ENCODE measurements around the gene FLVCR1. TPM values are rescaled to one million over a fixed set of nuclear protein-coding genes. Genes with fewer than 3 reads are reported as not detected.
"Not testable (repeated sequence)": the region's sequence is repeated elsewhere in the genome, so short reads cannot be mapped to it uniquely, and the experiment has no call there.

FLVCR1 gene
- total and polyA plus RNA-seq, 9 donors: 1.9 to 11.4 (median 6.6) TPM

DNA sequence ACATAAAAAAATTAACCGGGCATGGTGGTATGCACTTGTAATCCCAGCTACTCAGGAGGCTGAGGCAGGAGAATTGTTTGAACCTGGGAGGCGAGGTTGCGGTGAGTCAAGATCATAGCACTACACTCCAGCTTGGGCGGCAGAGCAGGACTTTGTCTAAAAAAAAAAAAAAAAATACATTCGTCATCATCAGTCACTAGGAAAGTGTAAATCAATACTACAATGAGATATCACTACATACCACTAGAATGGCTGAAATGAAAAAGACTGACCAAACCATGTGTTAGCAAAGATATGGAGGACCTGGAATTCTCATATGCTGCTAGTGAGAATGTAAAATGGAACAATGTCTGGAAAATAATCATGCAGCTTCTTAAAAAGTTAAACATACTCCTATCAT is 19.9 kb upstream of the FLVCR1 start:
- WGBS, 3 donors: 92 to 95% (median 95%) methylated on average over 5 of the region's 5 CpGs

DNA sequence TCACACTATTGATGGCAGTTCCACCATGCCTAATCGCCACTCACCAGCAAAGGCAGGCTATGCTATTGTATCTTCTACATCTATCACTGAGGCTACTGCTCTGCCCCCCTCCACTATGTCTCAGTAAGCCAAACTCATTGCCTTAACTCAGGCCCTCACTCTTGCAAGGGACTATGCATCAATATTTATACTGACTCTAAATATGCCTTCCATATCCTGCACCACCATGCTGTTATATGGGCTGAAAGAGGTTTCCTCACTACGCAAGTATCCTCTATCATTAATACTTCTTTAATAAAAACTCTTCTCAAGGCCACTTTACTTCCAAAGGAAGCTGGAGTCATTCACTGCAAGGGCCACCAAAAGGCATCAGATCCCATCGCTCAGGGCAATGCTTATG is 13.6 kb upstream of the FLVCR1 start:
- H3K4me1 ChIP-seq (ENCODE audit: insufficient read depth); H3K4me3 ChIP-seq; H3K27ac ChIP-seq; H3K36me3 ChIP-seq; DNase-seq; intact Hi-C loops (cut with DNase I); H3K9me3 ChIP-seq; H3K27me3 ChIP-seq: not testable (repeated sequence)
- WGBS, 3 donors: 63 to 80% (median 65%) methylated on average over 3 of the region's 3 CpGs

More for the DNA sequence above, 19.9 kb upstream of the FLVCR1 start:
- H3K4me3 ChIP-seq: no peak overlapping the region
- intact Hi-C loops (cut with DNase I): no loop called here
- no peak for DNase-seq
- H3K27ac ChIP-seq: no peak overlapping the region
- H3K9me3 ChIP-seq: no peaks in the 10 kb centered on the region
- H3K27me3 ChIP-seq: no peaks in the 10 kb centered on the region
- H3K4me1 ChIP-seq (ENCODE audit: insufficient read depth): no peaks in the 10 kb centered on the region
- H3K36me3 ChIP-seq: no peaks in the 10 kb centered on the region
- TF ChIP-seq, protein P1, sequence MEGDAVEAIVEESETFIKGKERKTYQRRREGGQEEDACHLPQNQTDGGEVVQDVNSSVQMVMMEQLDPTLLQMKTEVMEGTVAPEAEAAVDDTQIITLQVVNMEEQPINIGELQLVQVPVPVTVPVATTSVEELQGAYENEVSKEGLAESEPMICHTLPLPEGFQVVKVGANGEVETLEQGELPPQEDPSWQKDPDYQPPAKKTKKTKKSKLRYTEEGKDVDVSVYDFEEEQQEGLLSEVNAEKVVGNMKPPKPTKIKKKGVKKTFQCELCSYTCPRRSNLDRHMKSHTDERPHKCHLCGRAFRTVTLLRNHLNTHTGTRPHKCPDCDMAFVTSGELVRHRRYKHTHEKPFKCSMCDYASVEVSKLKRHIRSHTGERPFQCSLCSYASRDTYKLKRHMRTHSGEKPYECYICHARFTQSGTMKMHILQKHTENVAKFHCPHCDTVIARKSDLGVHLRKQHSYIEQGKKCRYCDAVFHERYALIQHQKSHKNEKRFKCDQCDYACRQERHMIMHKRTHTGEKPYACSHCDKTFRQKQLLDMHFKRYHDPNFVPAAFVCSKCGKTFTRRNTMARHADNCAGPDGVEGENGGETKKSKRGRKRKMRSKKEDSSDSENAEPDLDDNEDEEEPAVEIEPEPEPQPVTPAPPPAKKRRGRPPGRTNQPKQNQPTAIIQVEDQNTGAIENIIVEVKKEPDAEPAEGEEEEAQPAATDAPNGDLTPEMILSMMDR (IDR thresholded peaks at IDR 0.05): no peak
- TF ChIP-seq EP300 (IDR thresholded peaks at IDR 0.05) (no peak), POLR2A (IDR thresholded peaks at IDR 0.05) (no peak)

DNA sequence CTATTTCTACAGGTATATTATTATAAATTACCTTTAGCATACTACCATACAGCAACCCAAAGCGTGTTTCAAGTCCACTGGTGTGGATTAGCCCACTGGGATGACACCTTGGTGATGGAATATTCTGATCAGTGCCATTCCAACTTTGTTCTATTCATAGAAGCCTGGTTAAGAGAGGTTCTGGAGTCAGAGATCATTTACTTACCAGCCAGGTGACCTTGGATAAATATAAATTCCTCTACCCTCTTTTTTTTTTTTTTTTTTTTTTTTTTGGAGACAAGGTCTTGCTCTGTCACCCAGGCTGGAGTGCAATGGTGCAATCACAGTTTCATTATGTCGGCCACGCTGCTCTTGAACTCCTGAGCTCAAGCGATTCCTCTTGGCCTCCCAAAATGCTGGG is 10.5 kb upstream of the FLVCR1 start, which contains the start of gene SPATA45:
Gene SPATA45 (minus strand): TSS at position 101 of the 400 bp plus-strand sequence. CDS start 11,500 bp downstream, outside the sequence.
- TF ChIP-seq POLR2A (IDR thresholded peaks at IDR 0.05) (no peak), EP300 (IDR thresholded peaks at IDR 0.05) (no peak)
- TF ChIP-seq, protein P1 (IDR thresholded peaks at IDR 0.05): no peak
- Histone ChIP-seq H3K27ac (no peak within 1 kb of the TSS), H3K4me3 (no peak within 1 kb of the TSS), H3K36me3 (no peaks in the 10 kb centered on the region), H3K27me3 (no peaks in the 10 kb centered on the region), H3K9me3 (no peaks in the 10 kb centered on the region), H3K4me1 (ENCODE audit: insufficient read depth) (no peaks in the 10 kb centered on the region)
- no peak for DNase-seq
- intact Hi-C loops (cut with DNase I): no loop called here
- WGBS, 3 donors: 94 to 95% (median 95%) methylated on average over 4 of the region's 4 CpGs

DNA sequence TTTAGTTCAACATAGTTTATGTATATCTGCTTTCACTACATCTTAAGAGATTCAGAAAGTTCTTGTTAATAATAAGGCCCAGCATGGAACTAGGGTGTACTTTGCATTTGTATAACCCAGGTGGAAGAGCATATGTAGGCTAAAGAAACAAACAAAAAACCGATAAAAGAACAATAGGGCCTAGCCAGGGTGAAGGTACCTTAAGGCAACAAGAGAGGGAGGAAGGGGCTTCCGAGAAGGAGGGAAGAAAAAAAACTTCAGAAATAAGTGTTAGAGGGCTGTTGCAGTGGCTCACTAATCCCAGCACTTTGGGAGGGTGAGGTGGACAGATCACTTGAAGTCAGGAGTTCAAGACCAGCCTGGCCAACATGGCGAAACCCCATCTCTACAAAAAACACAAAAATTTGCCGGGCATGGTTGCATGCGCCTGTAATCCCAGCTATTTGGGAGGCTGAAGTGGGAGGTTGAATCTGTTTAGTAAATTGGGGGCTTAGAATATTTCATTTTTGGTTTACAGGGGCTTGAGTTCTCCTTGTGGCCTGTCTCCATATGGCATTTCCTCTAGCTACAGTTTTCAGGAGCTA is 5.9 kb upstream of the FLVCR1 start:
- H3K9me3 ChIP-seq: no peaks in the 10 kb centered on the region

DNA sequence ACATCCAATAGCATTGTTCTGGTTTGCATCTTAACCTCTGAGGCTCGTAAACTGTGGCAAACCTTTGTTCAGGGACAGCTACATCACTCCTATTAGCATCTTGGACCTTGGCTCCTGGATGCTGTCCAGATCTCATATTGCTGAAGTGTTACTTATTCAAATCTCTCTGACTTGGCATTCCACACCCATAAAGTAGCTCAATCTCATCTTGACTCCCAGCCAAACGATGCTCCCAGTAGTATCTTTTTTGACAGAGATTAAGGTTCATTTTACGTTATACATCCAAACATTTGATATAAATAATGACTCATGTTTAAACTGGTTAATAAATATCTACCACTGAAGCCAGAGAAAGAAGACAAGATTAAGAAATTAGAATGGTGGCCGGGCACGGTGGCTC is 4.4 kb upstream of the FLVCR1 start:
- TF ChIP-seq, protein P1 (IDR thresholded peaks at IDR 0.05): no peak
- TF ChIP-seq POLR2A (IDR thresholded peaks at IDR 0.05) (no peak), EP300 (IDR thresholded peaks at IDR 0.05) (no peak)
- Histone ChIP-seq H3K4me1 (ENCODE audit: insufficient read depth) (peaks cover 1% of the 10 kb centered on the region), H3K4me3 (no peak overlapping the region), H3K9me3 (no peaks in the 10 kb centered on the region), H3K27ac (no peak overlapping the region), H3K27me3 (no peaks in the 10 kb centered on the region), H3K36me3 (no peaks in the 10 kb centered on the region)
- intact Hi-C loops (cut with DNase I): no loop called here
- 82 to 86% (median 84%) methylated on average over 5 of the region's 5 CpGs for WGBS, 3 donors
- no peak for DNase-seq

More for the DNA sequence above, 5.9 kb upstream of the FLVCR1 start:
- no peak for DNase-seq
- H3K4me3 ChIP-seq: no peak overlapping the region
- WGBS, 3 donors: 86 to 89% (median 86%) methylated on average over 5 of the region's 5 CpGs
- intact Hi-C loops (cut with DNase I): no loop called here
- H3K4me1 ChIP-seq (ENCODE audit: insufficient read depth): no peaks in the 10 kb centered on the region
- H3K27ac ChIP-seq: no peak overlapping the region
- TF ChIP-seq EP300 (IDR thresholded peaks at IDR 0.05): no peak
- TF ChIP-seq, protein P1 (IDR thresholded peaks at IDR 0.05): no peak
- TF ChIP-seq POLR2A (IDR thresholded peaks at IDR 0.05): no peak
- no peaks in the 10 kb centered on the region for H3K36me3 ChIP-seq
- H3K27me3 ChIP-seq: no peaks in the 10 kb centered on the region

All from ovary (tissue), 9 donors.